Frontal cortex (tissue), 4 donors: ENCODE results near the gene MT2A. TPM values are rescaled to one million over a fixed set of nuclear protein-coding genes. Genes with fewer than 3 reads are reported as not detected.

ENCODE experiments used
- DNase-seq, 2 donors: peaks; one replicate each; pipeline ENCODE4 v3.0.0; 2012; ENCODE audit warnings: low spot score in 2 of 2
- FAIRE-seq: peaks from 2 replicates; lab custom pipeline; 2012; peaks lifted over from hg19 to GRCh38; lab: Jason Lieb, UNC
- total RNA-seq: library from RNA; depleted of rRNA; stranded (reverse); fragments of >200 nt; gene quantifications from one replicate; pipeline ENCODE4 v1.2.3, GENCODE V29; 2014
- donor health status: control.
- donor health status: control.
- donor health status: control.

MT2A gene
- total RNA-seq, 1 donor from 2014 or later, result 1.6 TPM

- DNase-seq (peak in 1 of 2 donors; percentile 49), FAIRE-seq (no peak)
These were observed 50.0 kb downstream of the MT2A start for GRCh38 chr16:56658327-56658875.

Other genes starting within 250 kb of the MT2A start
- gene AMFR, start 183.0 kb upstream of the MT2A start, total RNA-seq, result 336 TPM
- 280 TPM for gene NUDT21, start 157.3 kb upstream of the MT2A start, total RNA-seq
- 26.9 TPM for gene OGFOD1, start 157.0 kb upstream of the MT2A start, total RNA-seq
- 144 TPM for gene BBS2, start 88.6 kb upstream of the MT2A start, total RNA-seq
- gene MT4, start 43.5 kb upstream of the MT2A start, total RNA-seq, result not detected
- gene MT3, start 19.1 kb upstream of the MT2A start, total RNA-seq, result 7.3 TPM
- 5.7 TPM for gene MT1E, start 17.2 kb downstream of the MT2A start, total RNA-seq
- gene MT1M, start 24.1 kb downstream of the MT2A start, total RNA-seq, result not detected
- not detected for gene MT1A, start 30.1 kb downstream of the MT2A start, total RNA-seq
- not detected for gene MT1B, start 43.3 kb downstream of the MT2A start, total RNA-seq
- 1.2 TPM for gene MT1F, start 49.4 kb downstream of the MT2A start, total RNA-seq
- gene MT1G, start 59.5 kb downstream of the MT2A start, total RNA-seq, result not detected
- not detected for gene MT1H, start 61.2 kb downstream of the MT2A start, total RNA-seq
- gene MT1X, start 73.9 kb downstream of the MT2A start, total RNA-seq, result 7.7 TPM
- gene NUP93, start 121.5 kb downstream of the MT2A start, total RNA-seq, result 219 TPM